ENCODE measurements around the gene CANX. TPM values are rescaled to one million over a fixed set of nuclear protein-coding genes. Genes with fewer than 3 reads are reported as not detected.
"Not testable (repeated sequence)": the region's sequence is repeated elsewhere in the genome, so short reads cannot be mapped to it uniquely, and the experiment has no call there.

The CANX gene
- polyA plus RNA-seq, 6 donors from 2014 or later, result 170 to 216 (median 197) TPM

GRCh38 chr5:179680014-179680779, 18.6 kb upstream of the CANX start:
- peak overlapping the region in 4 of 6 donors; percentile 25 to 84 (median 50) for H3K27ac Mint-ChIP-seq
- peaks cover 28 to 37% (median 29%) of the 10 kb centered on the region in 3 donors for H3K4me1 Mint-ChIP-seq
- H3K4me3 Mint-ChIP-seq, result peak overlapping the region; percentile 72 to 97 (median 82)
- no peaks in the 10 kb centered on the region for H3K36me3 Mint-ChIP-seq
- no peaks in the 10 kb centered on the region for H3K27me3 Mint-ChIP-seq
- H3K9me3 Mint-ChIP-seq, result peaks cover 0 to 3% (median 0%) of the 10 kb centered on the region in 7 donors
- no peak for ATAC-seq (ENCODE audit: low read depth in 2 of 2)
- no peak for DNase-seq

- peaks cover 25 to 30% (median 27%) of the 10 kb centered on the region in 3 donors for H3K4me1 Mint-ChIP-seq
- peak within 1 kb of the TSS; percentile 72 to 97 (median 82) for H3K4me3 Mint-ChIP-seq
- peaks cover 0 to 3% (median 0%) of the 10 kb centered on the region in 7 donors for H3K9me3 Mint-ChIP-seq
- ATAC-seq (ENCODE audit: low read depth in 2 of 2) (no peak), DNase-seq (no peak)
- H3K27me3 Mint-ChIP-seq, result no peaks in the 10 kb centered on the region
- no peaks in the 10 kb centered on the region for H3K36me3 Mint-ChIP-seq
- H3K27ac Mint-ChIP-seq, result peak within 1 kb of the TSS; percentile 25 to 84 (median 59)
Measured at GRCh38 chr5:179680780-179681401, 17.9 kb upstream of the CANX start, which contains the start of gene CBY3. TSS of gene CBY3 (minus strand) at chr5:179681034. CDS start at chr5:179680918, 116 bp downstream.

- H3K9me3 Mint-ChIP-seq; H3K27ac Mint-ChIP-seq; H3K27me3 Mint-ChIP-seq; DNase-seq; H3K4me3 Mint-ChIP-seq; ATAC-seq (ENCODE audit: low read depth in 2 of 2); H3K4me1 Mint-ChIP-seq; H3K36me3 Mint-ChIP-seq: not testable (repeated sequence)
Measured at GRCh38 chr5:179689212-179689611, 9.6 kb upstream of the CANX start.

- Mint-ChIP-seq H3K36me3 (no peaks in the 10 kb centered on the region), H3K27me3 (no peaks in the 10 kb centered on the region), H3K9me3 (no peaks in the 10 kb centered on the region), H3K4me3 (peak overlapping the region in 1 of 8 donors; percentile 10), H3K4me1 (peaks cover 8 to 21% (median 11%) of the 10 kb centered on the region in 3 donors), H3K27ac (no peak overlapping the region)
- no peak for DNase-seq
- no peak for ATAC-seq (ENCODE audit: low read depth in 2 of 2)
Measured at GRCh38 chr5:179694561-179694960, 4.2 kb upstream of the CANX start.

GRCh38 chr5:179696603-179697002, 2.2 kb upstream of the CANX start:
- Mint-ChIP-seq H3K9me3 (no peaks in the 10 kb centered on the region), H3K4me3 (peak overlapping the region in 2 of 8 donors; percentile 71 to 95), H3K4me1 (peaks cover 18 to 32% (median 26%) of the 10 kb centered on the region in 3 donors), H3K36me3 (no peaks in the 10 kb centered on the region), H3K27ac (no peak overlapping the region), H3K27me3 (no peaks in the 10 kb centered on the region)
- ATAC-seq (ENCODE audit: low read depth in 2 of 2), result no peak
- no peak for DNase-seq

GRCh38 chr5:179697108-179697507, 1.7 kb upstream of the CANX start:
- Mint-ChIP-seq H3K4me3 (peak overlapping the region in 5 of 8 donors; percentile 12 to 97 (median 90)), H3K27ac (peak overlapping the region in 1 of 6 donors; percentile 96), H3K27me3 (no peaks in the 10 kb centered on the region), H3K36me3 (no peaks in the 10 kb centered on the region), H3K4me1 (peaks cover 19 to 34% (median 27%) of the 10 kb centered on the region in 3 donors), H3K9me3 (no peaks in the 10 kb centered on the region)
- ATAC-seq (ENCODE audit: low read depth in 2 of 2), result no peak
- no peak for DNase-seq

GRCh38 chr5:179697543-179697942, 1.2 kb upstream of the CANX start:
- ATAC-seq (ENCODE audit: low read depth in 2 of 2); H3K27me3 Mint-ChIP-seq; H3K9me3 Mint-ChIP-seq; H3K36me3 Mint-ChIP-seq; DNase-seq: not testable (repeated sequence)
- H3K4me1 Mint-ChIP-seq, result peaks cover 24 to 38% (median 31%) of the 10 kb centered on the region in 3 donors
- H3K27ac Mint-ChIP-seq, result peak overlapping the region in 2 of 6 donors; percentile 95 to 96
- H3K4me3 Mint-ChIP-seq, result peak overlapping the region in 7 of 8 donors; percentile 90 to 98 (median 97)

GRCh38 chr5:179697993-179698934, 503 bp upstream of the CANX start:
- H3K4me1 Mint-ChIP-seq, result peaks cover 25 to 39% (median 35%) of the 10 kb centered on the region in 3 donors

GRCh38 chr5:179699616-179700237, 960 bp downstream of the CANX start:
- Mint-ChIP-seq H3K27ac (peak overlapping the region; percentile 95 to 99 (median 97)), H3K36me3 (peaks cover 0 to 6% of the 10 kb centered on the region in 2 donors), H3K27me3 (no peaks in the 10 kb centered on the region), H3K9me3 (no peaks in the 10 kb centered on the region), H3K4me1 (peaks cover 32 to 45% (median 44%) of the 10 kb centered on the region in 3 donors), H3K4me3 (peak overlapping the region; percentile 90 to 98 (median 96))
- DNase-seq (peak; percentile 8), ATAC-seq (ENCODE audit: low read depth in 2 of 2) (no peak)

More at GRCh38 chr5:179697993-179698934, 503 bp upstream of the CANX start:
- Mint-ChIP-seq H3K27ac (peak overlapping the region; percentile 83 to 99 (median 96)), H3K9me3 (no peaks in the 10 kb centered on the region), H3K27me3 (no peaks in the 10 kb centered on the region), H3K36me3 (no peaks in the 10 kb centered on the region), H3K4me3 (peak overlapping the region; percentile 90 to 98 (median 96))
- DNase-seq, result peak; percentile 99
- peak; percentile 85 to 87 for ATAC-seq (ENCODE audit: low read depth in 2 of 2)

GRCh38 chr5:179700401-179700918, 1.7 kb downstream of the CANX start:
- ATAC-seq (ENCODE audit: low read depth in 2 of 2) (no peak), DNase-seq (no peak)
- no peaks in the 10 kb centered on the region for H3K9me3 Mint-ChIP-seq
- H3K4me1 Mint-ChIP-seq, result peaks cover 34 to 48% (median 48%) of the 10 kb centered on the region in 3 donors
- no peaks in the 10 kb centered on the region for H3K27me3 Mint-ChIP-seq
- peaks cover 1 to 7% of the 10 kb centered on the region in 2 donors for H3K36me3 Mint-ChIP-seq
- H3K4me3 Mint-ChIP-seq, result peak overlapping the region in 7 of 8 donors; percentile 90 to 98 (median 95)
- peak overlapping the region; percentile 57 to 99 (median 96) for H3K27ac Mint-ChIP-seq

GRCh38 chr5:179716286-179716685, 17.5 kb downstream of the CANX start:
- H3K36me3 Mint-ChIP-seq, result peaks cover 0 to 11% of the 10 kb centered on the region in 2 donors
- H3K27ac Mint-ChIP-seq, result peak overlapping the region in 1 of 6 donors; percentile 85
- H3K27me3 Mint-ChIP-seq, result no peaks in the 10 kb centered on the region
- peaks cover 0 to 5% (median 0%) of the 10 kb centered on the region in 3 donors for H3K4me1 Mint-ChIP-seq
- H3K9me3 Mint-ChIP-seq, result no peaks in the 10 kb centered on the region
- ATAC-seq (ENCODE audit: low read depth in 2 of 2), result no peak
- DNase-seq, result no peak
- no peak overlapping the region for H3K4me3 Mint-ChIP-seq

- Mint-ChIP-seq H3K4me3 (no peak overlapping the region), H3K27ac (no peak overlapping the region)
Measured at GRCh38 chr5:179720222-179720621, 21.5 kb downstream of the CANX start.

More at GRCh38 chr5:179720222-179720621, 21.5 kb downstream of the CANX start:
- Mint-ChIP-seq H3K9me3 (no peaks in the 10 kb centered on the region), H3K36me3 (peaks cover 22 to 28% of the 10 kb centered on the region in 2 donors), H3K4me1 (peaks cover 0 to 5% (median 0%) of the 10 kb centered on the region in 3 donors), H3K27me3 (no peaks in the 10 kb centered on the region)
- DNase-seq (no peak), ATAC-seq (ENCODE audit: low read depth in 2 of 2) (no peak)
